Lower leg skin (tissue), 3 donors: ENCODE results near the gene TSPYL6.

Experiments
- CTCF ChIP-seq, 3 donors: fragments of 450-650 bp; IDR thresholded peaks; one replicate each; pipeline ENCODE4 v1.5.1; 2016; ENCODE audit warnings: antibody characterized with exemption in 3 of 3, mild to moderate bottlenecking in 3 of 3, moderate library complexity in 2 of 3
- POLR2A ChIP-seq, 2 donors: fragments of 450-650 bp; IDR thresholded peaks; one replicate each; pipeline ENCODE4 v1.6.1; 2016 to 2017; ENCODE audit warnings: antibody characterized with exemption in 2 of 2, mild to moderate bottlenecking in 1 of 2, moderate library complexity in 1 of 2

- no peak for TF ChIP-seq CTCF (IDR thresholded peaks at IDR 0.05)
- TF ChIP-seq POLR2A (IDR thresholded peaks at IDR 0.05): no peak
Observed at GRCh38 chr2:54227798-54228197, 28.2 kb downstream of the TSPYL6 start.
